Transverse colon (tissue), 4 donors: Measurements from ENCODE around the gene ABCB11. TPM values are rescaled to one million over a fixed set of nuclear protein-coding genes. Genes with fewer than 3 reads are reported as not detected.

Experiments
- DNase-seq: peaks from one replicate; pipeline ENCODE4 v3.0.0-alpha.2; 2019
- H3K27ac ChIP-seq, 4 donors: fragments of 200-600 bp; sonication (generic); 2 replicates each; pipeline ENCODE4 v1.5.1; 2016 to 2018; ENCODE audit warnings: inconsistent platforms in 4 of 4
- H3K27me3 ChIP-seq: fragments of 200-600 bp; sonication (generic); 2 replicates; pipeline ENCODE4 v1.5.1; 2017; ENCODE audit warnings: inconsistent platforms
- H3K36me3 ChIP-seq, 4 donors: fragments of 200-600 bp; sonication (generic); 2 replicates each; pipeline ENCODE4 v1.5.1; 2017 to 2019; ENCODE audit warnings: inconsistent platforms in 4 of 4
- H3K4me1 ChIP-seq, 4 donors: fragments of 200-600 bp; sonication (generic); 2 replicates each; pipeline ENCODE4 v1.5.1; 2017 to 2020; ENCODE audit warnings: inconsistent platforms in 4 of 4
- H3K4me3 ChIP-seq, 4 donors: fragments of 200-600 bp; sonication (generic); 1 replicate in 1 of 4; 2 replicates in 3 of 4; pipeline versions ENCODE4 v1.5.1 to v1.6.1; 2017 to 2019; ENCODE audit warnings: inconsistent platforms in 4 of 4
- H3K9me3 ChIP-seq, 2 donors: fragments of 200-600 bp; sonication (generic); 2 replicates each; pipeline ENCODE4 v1.5.1; 2017 to 2019; ENCODE audit warnings: inconsistent platforms in 2 of 2
- EP300 ChIP-seq: sonication (generic); formaldehyde crosslinking; IDR thresholded peaks from one replicate; pipeline ENCODE4 v1.6.1; 2017; ENCODE audit warnings: antibody characterized with exemption, low read depth
- POLR2A ChIP-seq: fragments of 450-650 bp; IDR thresholded peaks from one replicate; pipeline ENCODE4 v1.6.1; 2016; ENCODE audit warnings: antibody characterized with exemption, mild to moderate bottlenecking, moderate library complexity
- POLR2AphosphoS5 ChIP-seq, 3 donors: sonication (generic); formaldehyde crosslinking; IDR thresholded peaks; one replicate each; pipeline ENCODE4 v1.6.1; 2016; ENCODE audit warnings: antibody characterized with exemption in 3 of 3
- WGBS, 2 donors: methylation state at CpG; one replicate each; pipeline ENCODE4 v1.1.5; 2018; ENCODE audit warnings: low coverage in 1 of 2; 5-methylcytosine and 5-hydroxymethylcytosine counted together
- in situ Hi-C, 4 donors: fragments of 200-750 bp; cut with MboI; loops; one replicate each; pipeline versions ENCODE4 v1.15.0 to v1.15.1; 2017; ENCODE audit warnings: low sequenced_read_pairs in 3 of 4, low pct_ligation_motif_present in 1 of 4, low pct_unique_long_range_greater_than_20kb in 1 of 4
- intact Hi-C: fragments of 100-400 bp; cut with DNase I; formaldehyde crosslinking; loops from one replicate; pipeline ENCODE4 v1.15.1; 2023; ENCODE audit warnings: low total_unique reads
- total RNA-seq, 4 donors: library from RNA; depleted of rRNA; stranded (reverse); fragments of >200 nt; gene quantifications; one replicate each; pipeline ENCODE4 v1.1.0, GENCODE V29; 2016
- TF ChIP-seq, protein P1 (sequence below), 5 experiments: fragments of 200-600 bp in 3 of 5; fragments of 450-650 bp in 2 of 5; sonication (generic) in 3 of 5; IDR thresholded peaks; 1 replicate in 2 of 5; 2 replicates in 3 of 5; pipeline ENCODE4 v1.5.1; 2016 to 2017; ENCODE audit warnings: antibody characterized with exemption in 5 of 5, inconsistent platforms in 3 of 5, mild to moderate bottlenecking in 2 of 5, moderate library complexity in 1 of 5

ABCB11 gene
- total RNA-seq, 4 donors from 2014 or later: 4.8 to 41.8 (median 14.8) TPM

DNA sequence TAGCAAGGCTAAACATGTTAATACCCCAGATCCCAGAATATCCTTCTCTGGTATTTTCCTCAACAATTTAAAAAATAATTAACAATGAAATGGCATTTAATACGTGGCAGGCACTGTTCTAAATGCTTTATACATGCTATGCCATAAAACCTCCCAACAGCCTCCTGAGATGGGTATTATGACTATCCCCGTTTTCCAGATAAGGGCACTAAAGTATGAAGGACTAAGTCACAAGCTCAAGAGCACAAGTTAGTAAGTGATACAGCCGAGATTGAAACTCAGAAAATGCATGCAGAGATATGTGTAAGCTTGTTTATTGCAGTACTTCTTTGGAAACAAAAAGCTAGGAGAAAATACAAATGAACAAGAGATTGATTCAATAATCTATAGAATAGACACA lies 8.0 kb downstream of the ABCB11 start:
- WGBS, 2 donors: 23 to 48% methylated on average over 2 to 3 of the region's 3 CpGs
- intact Hi-C loops: no loop called here
- no peaks in the 10 kb centered on the region for H3K36me3 ChIP-seq
- H3K4me3 ChIP-seq: no peak overlapping the region
- no peak overlapping the region for H3K27ac ChIP-seq
- DNase-seq: no peak
- in situ Hi-C loops: no loop called here
- H3K27me3 ChIP-seq: no peaks in the 10 kb centered on the region
- TF ChIP-seq EP300: no peak
- TF ChIP-seq POLR2AphosphoS5 (IDR thresholded peaks at IDR 0.05): no peak
- no peak for TF ChIP-seq POLR2A
- TF ChIP-seq, protein P1, sequence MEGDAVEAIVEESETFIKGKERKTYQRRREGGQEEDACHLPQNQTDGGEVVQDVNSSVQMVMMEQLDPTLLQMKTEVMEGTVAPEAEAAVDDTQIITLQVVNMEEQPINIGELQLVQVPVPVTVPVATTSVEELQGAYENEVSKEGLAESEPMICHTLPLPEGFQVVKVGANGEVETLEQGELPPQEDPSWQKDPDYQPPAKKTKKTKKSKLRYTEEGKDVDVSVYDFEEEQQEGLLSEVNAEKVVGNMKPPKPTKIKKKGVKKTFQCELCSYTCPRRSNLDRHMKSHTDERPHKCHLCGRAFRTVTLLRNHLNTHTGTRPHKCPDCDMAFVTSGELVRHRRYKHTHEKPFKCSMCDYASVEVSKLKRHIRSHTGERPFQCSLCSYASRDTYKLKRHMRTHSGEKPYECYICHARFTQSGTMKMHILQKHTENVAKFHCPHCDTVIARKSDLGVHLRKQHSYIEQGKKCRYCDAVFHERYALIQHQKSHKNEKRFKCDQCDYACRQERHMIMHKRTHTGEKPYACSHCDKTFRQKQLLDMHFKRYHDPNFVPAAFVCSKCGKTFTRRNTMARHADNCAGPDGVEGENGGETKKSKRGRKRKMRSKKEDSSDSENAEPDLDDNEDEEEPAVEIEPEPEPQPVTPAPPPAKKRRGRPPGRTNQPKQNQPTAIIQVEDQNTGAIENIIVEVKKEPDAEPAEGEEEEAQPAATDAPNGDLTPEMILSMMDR (IDR thresholded peaks at IDR 0.05): no peak
- no peaks in the 10 kb centered on the region for H3K9me3 ChIP-seq
- no peaks in the 10 kb centered on the region for H3K4me1 ChIP-seq

DNA sequence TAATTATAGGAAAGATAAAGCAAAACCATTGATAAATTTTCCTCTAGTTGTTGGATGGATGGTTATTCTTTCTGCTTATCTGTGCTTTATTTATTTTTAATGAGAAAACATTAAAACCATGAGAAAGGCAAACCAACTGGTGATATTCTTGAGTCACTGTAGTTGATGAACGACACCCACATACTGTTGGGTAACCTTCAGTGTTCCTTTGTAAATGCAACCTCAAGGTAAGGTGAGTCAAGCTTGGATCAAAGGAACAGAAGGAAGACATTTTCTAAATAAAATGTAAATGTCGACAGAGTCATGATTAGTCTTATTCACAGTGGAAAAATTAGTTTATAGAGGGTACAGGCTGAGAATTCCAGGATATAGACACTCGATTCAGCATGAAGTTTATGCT lies 12.7 kb downstream of the ABCB11 start:
- no peak for DNase-seq
- H3K4me1 ChIP-seq: peaks cover under 1 to 11% (median 6%) of the 10 kb centered on the region in 4 donors
- H3K27me3 ChIP-seq: no peaks in the 10 kb centered on the region
- H3K27ac ChIP-seq: no peak overlapping the region
- H3K36me3 ChIP-seq: no peaks in the 10 kb centered on the region
- intact Hi-C loops (no loop called here), in situ Hi-C loops (no loop called here)
- TF ChIP-seq EP300 (no peak), POLR2A (no peak), POLR2AphosphoS5 (IDR thresholded peaks at IDR 0.05) (no peak)
- TF ChIP-seq, protein P1 (IDR thresholded peaks at IDR 0.05): no peak
- no peaks in the 10 kb centered on the region for H3K9me3 ChIP-seq
- no peak overlapping the region for H3K4me3 ChIP-seq
- WGBS, 2 donors: 64 to 80% methylated on average over 2 to 3 of the region's 3 CpGs

DNA sequence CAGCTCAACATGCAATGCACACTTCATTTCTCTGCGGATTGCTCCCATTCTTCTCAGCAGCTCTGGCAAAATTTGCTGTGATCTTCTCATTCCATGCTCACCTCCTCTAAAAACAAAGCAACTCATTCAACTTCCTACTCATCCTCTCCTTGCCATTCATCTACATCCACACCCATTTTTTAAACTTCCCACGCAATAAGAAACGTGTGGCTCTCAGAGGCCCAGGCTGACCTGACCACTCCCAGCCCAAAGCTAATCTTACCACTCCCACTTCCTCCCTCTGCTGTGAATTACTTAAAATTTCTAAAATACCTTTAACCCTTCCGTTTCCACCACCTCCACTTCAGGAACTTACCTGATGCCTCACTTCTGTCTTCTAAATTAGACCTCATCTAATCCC lies 15.2 kb downstream of the ABCB11 start:
- no peaks in the 10 kb centered on the region for H3K27me3 ChIP-seq
- H3K27ac ChIP-seq: no peak overlapping the region
- in situ Hi-C loops: no loop called here
- no peaks in the 10 kb centered on the region for H3K9me3 ChIP-seq
- no peak overlapping the region for H3K4me3 ChIP-seq
- intact Hi-C loops: no loop called here
- DNase-seq: no peak
- TF ChIP-seq POLR2A: no peak
- TF ChIP-seq POLR2AphosphoS5 (IDR thresholded peaks at IDR 0.05): no peak
- TF ChIP-seq, protein P1 (IDR thresholded peaks at IDR 0.05): no peak
- no peak for TF ChIP-seq EP300
- no peaks in the 10 kb centered on the region for H3K36me3 ChIP-seq
- peaks cover 2 to 33% (median 27%) of the 10 kb centered on the region in 4 donors for H3K4me1 ChIP-seq
- WGBS, 2 donors: 50 to 51% methylated on average over 3 to 4 of the region's 4 CpGs

DNA sequence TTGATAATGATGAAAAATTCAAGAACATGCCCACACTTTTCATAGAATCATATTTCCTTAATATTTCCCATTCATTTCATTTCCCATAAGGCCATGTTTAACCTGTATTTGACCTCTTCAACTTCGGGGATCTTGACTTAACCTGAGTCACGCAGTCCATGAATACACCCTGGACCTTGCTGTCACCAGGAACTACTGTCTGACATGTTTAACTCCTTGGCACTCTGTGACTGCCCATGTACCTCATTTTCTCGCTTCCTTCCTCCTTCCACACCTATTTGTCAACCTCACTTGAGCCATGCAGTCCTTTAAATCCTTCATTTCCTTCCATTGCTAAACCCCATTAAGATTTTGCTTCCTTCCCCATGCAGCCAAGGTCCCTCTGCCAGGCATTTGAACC lies 16.3 kb downstream of the ABCB11 start:
- Histone ChIP-seq H3K27ac (no peak overlapping the region), H3K4me1 (peaks cover 2 to 40% (median 28%) of the 10 kb centered on the region in 4 donors), H3K4me3 (no peak overlapping the region), H3K36me3 (no peaks in the 10 kb centered on the region), H3K9me3 (no peaks in the 10 kb centered on the region), H3K27me3 (no peaks in the 10 kb centered on the region)
- WGBS, 2 donors: 75 to 81% methylated on average over 3 of the region's 3 CpGs
- intact Hi-C loops: no loop called here
- DNase-seq: no peak
- TF ChIP-seq, protein P1 (IDR thresholded peaks at IDR 0.05): no peak
- no peak for TF ChIP-seq EP300
- TF ChIP-seq POLR2A: no peak
- TF ChIP-seq POLR2AphosphoS5 (IDR thresholded peaks at IDR 0.05): no peak
- in situ Hi-C loops: no loop called here
